Sigmoid colon (tissue), 4 donors: ENCODE data around the gene ZNF839.

Experiments used
- EP300 ChIP-seq, 4 donors: sonication (generic); formaldehyde crosslinking; IDR thresholded peaks; one replicate each; pipeline ENCODE4 v1.6.1; 2017; ENCODE audit warnings: antibody characterized with exemption in 4 of 4
- POLR2A ChIP-seq, 2 donors: fragments of 450-650 bp; IDR thresholded peaks; one replicate each; pipeline ENCODE4 v1.6.1; 2016; ENCODE audit warnings: antibody characterized with exemption in 2 of 2, mild to moderate bottlenecking in 2 of 2, moderate library complexity in 2 of 2
- POLR2AphosphoS5 ChIP-seq, 4 donors: sonication (generic); formaldehyde crosslinking; IDR thresholded peaks; one replicate each; pipeline ENCODE4 v1.6.1; 2017; ENCODE audit warnings: antibody characterized with exemption in 4 of 4
- TF ChIP-seq, protein P1 (sequence below), 4 experiments: fragments of 450-650 bp in 3 of 4; fragments of 200-600 bp in 1 of 4; IDR thresholded peaks; one replicate each; pipeline ENCODE4 v1.5.1; 2016 to 2019; ENCODE audit warnings: antibody characterized with exemption in 4 of 4, mild to moderate bottlenecking in 3 of 4, moderate library complexity in 2 of 4

GRCh38 chr14:102320033-102320660 is 601 bp downstream of the ZNF839 start:
- TF ChIP-seq POLR2AphosphoS5 (IDR thresholded peaks at IDR 0.05) (no peak), POLR2A (IDR thresholded peaks at IDR 0.05) (no peak), EP300 (IDR thresholded peaks at IDR 0.05) (no peak)
- TF ChIP-seq, protein P1, sequence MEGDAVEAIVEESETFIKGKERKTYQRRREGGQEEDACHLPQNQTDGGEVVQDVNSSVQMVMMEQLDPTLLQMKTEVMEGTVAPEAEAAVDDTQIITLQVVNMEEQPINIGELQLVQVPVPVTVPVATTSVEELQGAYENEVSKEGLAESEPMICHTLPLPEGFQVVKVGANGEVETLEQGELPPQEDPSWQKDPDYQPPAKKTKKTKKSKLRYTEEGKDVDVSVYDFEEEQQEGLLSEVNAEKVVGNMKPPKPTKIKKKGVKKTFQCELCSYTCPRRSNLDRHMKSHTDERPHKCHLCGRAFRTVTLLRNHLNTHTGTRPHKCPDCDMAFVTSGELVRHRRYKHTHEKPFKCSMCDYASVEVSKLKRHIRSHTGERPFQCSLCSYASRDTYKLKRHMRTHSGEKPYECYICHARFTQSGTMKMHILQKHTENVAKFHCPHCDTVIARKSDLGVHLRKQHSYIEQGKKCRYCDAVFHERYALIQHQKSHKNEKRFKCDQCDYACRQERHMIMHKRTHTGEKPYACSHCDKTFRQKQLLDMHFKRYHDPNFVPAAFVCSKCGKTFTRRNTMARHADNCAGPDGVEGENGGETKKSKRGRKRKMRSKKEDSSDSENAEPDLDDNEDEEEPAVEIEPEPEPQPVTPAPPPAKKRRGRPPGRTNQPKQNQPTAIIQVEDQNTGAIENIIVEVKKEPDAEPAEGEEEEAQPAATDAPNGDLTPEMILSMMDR (IDR thresholded peaks at IDR 0.05) = peak in 1 of 4 experiments; percentile 16
